Prostate gland (tissue), 2 donors: ENCODE data around the gene BMP7. TPM values are rescaled to one million over a fixed set of nuclear protein-coding genes. Genes with fewer than 3 reads are reported as not detected.

Experiments used
- DNase-seq: peaks from one replicate; pipeline ENCODE4 v3.0.0-alpha.2; 2019; ENCODE audit warnings: low spot score
- H3K27ac ChIP-seq, 2 donors: fragments of 200-600 bp; sonication (generic); 2 replicates each; pipeline ENCODE4 v1.5.1; 2017 to 2019
- H3K27me3 ChIP-seq: fragments of 200-600 bp; sonication (generic); replicated peaks from 2 replicates; pipeline ENCODE4 v1.5.1; 2019; ENCODE audit not compliant: insufficient read depth
- H3K36me3 ChIP-seq, 2 donors: fragments of 200-600 bp; sonication (generic); 1 replicate in 1 of 2; 2 replicates in 1 of 2; pipeline versions ENCODE4 v1.5.1 to v1.8.1; 2017 to 2019
- H3K4me1 ChIP-seq: fragments of 200-600 bp; sonication (generic); replicated peaks from 2 replicates; pipeline ENCODE4 v1.5.1; 2019
- H3K4me3 ChIP-seq, 2 donors: fragments of 200-600 bp; sonication (generic); 2 replicates each; pipeline ENCODE4 v1.5.1; 2017 to 2019
- H3K9me3 ChIP-seq: fragments of 200-600 bp; sonication (generic); 2 replicates; pipeline ENCODE4 v1.5.1; 2017
- CTCF ChIP-seq, 4 experiments: fragments of 200-600 bp in 2 of 4; fragments of 450-650 bp in 2 of 4; sonication (generic) in 2 of 4; IDR thresholded peaks; 1 replicate in 3 of 4; 2 replicates in 1 of 4; pipeline ENCODE4 v1.5.1; 2016 to 2019; ENCODE audit warnings: antibody characterized with exemption in 4 of 4, mild to moderate bottlenecking in 2 of 4, moderate library complexity in 2 of 4
- POLR2A ChIP-seq: fragments of 450-650 bp; IDR thresholded peaks from one replicate; pipeline ENCODE4 v1.6.1; 2016; ENCODE audit warnings: antibody characterized with exemption, mild to moderate bottlenecking
- POLR2AphosphoS5 ChIP-seq: sonication (generic); formaldehyde crosslinking; IDR thresholded peaks from one replicate; pipeline ENCODE4 v1.6.1; 2017; ENCODE audit warnings: antibody characterized with exemption
- WGBS: methylation state at CpG from one replicate; pipeline ENCODE4 v1.1.5; 2018; 5-methylcytosine and 5-hydroxymethylcytosine counted together
- intact Hi-C: fragments of 100-400 bp; cut with DNase I; formaldehyde crosslinking; loops from one replicate; pipeline ENCODE4 v1.14.2; 2022
- total RNA-seq, 2 donors: library from RNA; depleted of rRNA; stranded (reverse); fragments of >200 nt; gene quantifications; one replicate each; pipeline ENCODE4 v1.1.0, GENCODE V29; 2016

Gene BMP7
- total RNA-seq, 2 donors from 2014 or later = 10.5 to 16.8 TPM

- intact Hi-C loops = no loop called here
- Histone ChIP-seq H3K36me3 (no peaks in the 10 kb centered on the region), H3K27ac (no peak overlapping the region), H3K27me3 (no peaks in the 10 kb centered on the region), H3K4me1 (no peaks in the 10 kb centered on the region), H3K9me3 (no peaks in the 10 kb centered on the region), H3K4me3 (no peak overlapping the region)
- TF ChIP-seq CTCF (IDR thresholded peaks at IDR 0.05) (no peak), POLR2A (no peak), POLR2AphosphoS5 (no peak)
- 86% methylated on average over 1 of the region's 1 CpG for WGBS
- no peak for DNase-seq
These were observed 128.8 kb downstream of the BMP7 start for GRCh38 chr20:57137676-57138075.

- no peaks in the 10 kb centered on the region for H3K36me3 ChIP-seq
- H3K4me3 ChIP-seq = no peak overlapping the region
- H3K9me3 ChIP-seq = no peaks in the 10 kb centered on the region
- TF ChIP-seq POLR2A (no peak), POLR2AphosphoS5 (no peak), CTCF (IDR thresholded peaks at IDR 0.05) (no peak)
- intact Hi-C loops = no loop called here
- H3K27me3 ChIP-seq = no peaks in the 10 kb centered on the region
- no peak overlapping the region for H3K27ac ChIP-seq
- 91% methylated on average over 7 of the region's 7 CpGs for WGBS
- no peaks in the 10 kb centered on the region for H3K4me1 ChIP-seq
- DNase-seq = no peak
These were observed 129.7 kb downstream of the BMP7 start for GRCh38 chr20:57136734-57137133.

GRCh38 chr20:57135875-57136274 lies 130.6 kb downstream of the BMP7 start:
- WGBS = 84% methylated on average over 6 of the region's 6 CpGs
- intact Hi-C loops = no loop called here
- TF ChIP-seq POLR2A (no peak), CTCF (IDR thresholded peaks at IDR 0.05) (no peak), POLR2AphosphoS5 (no peak)
- H3K36me3 ChIP-seq = no peaks in the 10 kb centered on the region
- H3K4me3 ChIP-seq = no peak overlapping the region
- H3K9me3 ChIP-seq = no peaks in the 10 kb centered on the region
- H3K27me3 ChIP-seq = no peaks in the 10 kb centered on the region
- no peak overlapping the region for H3K27ac ChIP-seq
- no peaks in the 10 kb centered on the region for H3K4me1 ChIP-seq
- DNase-seq = no peak

- H3K27me3 ChIP-seq = no peaks in the 10 kb centered on the region
- no peak overlapping the region for H3K4me3 ChIP-seq
- no peaks in the 10 kb centered on the region for H3K9me3 ChIP-seq
- H3K27ac ChIP-seq = no peak overlapping the region
- no peak for TF ChIP-seq POLR2AphosphoS5
- no peak for TF ChIP-seq CTCF (IDR thresholded peaks at IDR 0.05)
- TF ChIP-seq POLR2A = no peak
- no peak for DNase-seq
- H3K4me1 ChIP-seq = no peaks in the 10 kb centered on the region
- intact Hi-C loops = no loop called here
- 82% methylated on average over 4 of the region's 4 CpGs for WGBS
- H3K36me3 ChIP-seq = no peaks in the 10 kb centered on the region
These were observed 131.6 kb downstream of the BMP7 start for GRCh38 chr20:57134804-57135203.

- Histone ChIP-seq H3K4me1 (no peaks in the 10 kb centered on the region), H3K4me3 (no peak overlapping the region), H3K27me3 (no peaks in the 10 kb centered on the region), H3K27ac (no peak overlapping the region), H3K36me3 (no peaks in the 10 kb centered on the region), H3K9me3 (no peaks in the 10 kb centered on the region)
- DNase-seq = no peak
- WGBS = 44% methylated on average over 14 of the region's 14 CpGs
- intact Hi-C loops = no loop called here
- no peak for TF ChIP-seq POLR2A
- no peak for TF ChIP-seq POLR2AphosphoS5
- no peak for TF ChIP-seq CTCF (IDR thresholded peaks at IDR 0.05)
These were observed 132.4 kb downstream of the BMP7 start for GRCh38 chr20:57133926-57134650.
